ENCODE measurements around the gene RAPGEF5.

RAPGEF5 gene, protein sequence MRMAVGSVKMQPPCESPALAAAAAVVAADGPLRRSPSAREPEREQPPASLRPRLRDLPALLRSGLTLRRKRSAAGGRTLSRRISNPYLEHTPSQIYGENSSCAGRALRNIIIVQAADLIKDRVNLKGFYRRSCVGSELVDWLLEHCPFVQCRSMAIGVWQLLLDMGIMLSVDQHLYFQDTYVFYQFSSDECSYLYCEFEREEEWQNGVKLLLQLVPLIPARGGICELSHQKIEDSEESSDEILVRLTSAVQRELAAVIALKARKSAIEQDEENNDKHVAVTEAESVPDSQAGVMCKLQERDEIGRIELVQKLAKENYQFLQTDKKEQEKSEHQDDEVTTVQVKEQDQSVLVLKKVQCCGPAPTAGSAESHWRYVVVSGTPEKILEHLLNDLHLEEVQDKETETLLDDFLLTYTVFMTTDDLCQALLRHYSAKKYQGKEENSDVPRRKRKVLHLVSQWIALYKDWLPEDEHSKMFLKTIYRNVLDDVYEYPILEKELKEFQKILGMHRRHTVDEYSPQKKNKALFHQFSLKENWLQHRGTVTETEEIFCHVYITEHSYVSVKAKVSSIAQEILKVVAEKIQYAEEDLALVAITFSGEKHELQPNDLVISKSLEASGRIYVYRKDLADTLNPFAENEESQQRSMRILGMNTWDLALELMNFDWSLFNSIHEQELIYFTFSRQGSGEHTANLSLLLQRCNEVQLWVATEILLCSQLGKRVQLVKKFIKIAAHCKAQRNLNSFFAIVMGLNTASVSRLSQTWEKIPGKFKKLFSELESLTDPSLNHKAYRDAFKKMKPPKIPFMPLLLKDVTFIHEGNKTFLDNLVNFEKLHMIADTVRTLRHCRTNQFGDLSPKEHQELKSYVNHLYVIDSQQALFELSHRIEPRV

DNA sequence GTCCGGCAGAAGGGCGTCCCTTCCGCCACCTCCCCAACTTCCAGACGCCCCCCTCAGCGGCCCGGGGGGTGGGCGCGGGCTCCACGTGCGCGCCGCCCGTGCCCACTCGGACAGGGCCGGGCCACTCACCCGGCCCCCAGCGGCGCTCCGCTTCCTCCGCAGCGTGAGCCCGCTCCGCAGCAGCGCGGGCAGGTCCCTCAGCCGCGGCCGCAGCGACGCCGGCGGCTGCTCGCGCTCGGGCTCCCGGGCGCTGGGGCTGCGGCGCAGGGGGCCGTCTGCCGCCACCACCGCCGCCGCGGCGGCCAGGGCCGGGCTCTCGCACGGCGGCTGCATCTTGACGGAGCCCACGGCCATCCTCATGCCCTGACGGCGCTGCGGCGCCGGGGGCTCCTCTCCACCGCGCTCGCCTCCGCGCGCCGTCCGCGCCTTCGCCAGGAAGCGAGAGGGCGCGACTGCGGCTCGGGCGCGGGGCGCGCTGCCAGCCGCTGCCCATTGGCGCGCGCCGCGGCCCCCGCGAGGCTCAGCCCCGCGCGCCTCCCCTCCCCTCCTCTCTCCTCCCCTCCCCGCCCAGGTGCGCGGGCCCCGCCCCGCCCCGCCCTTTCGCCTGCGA is at the start of gene RAPGEF5:
Gene RAPGEF5 (minus strand): TSS at position 454 of the 610 bp plus-strand sequence. CDS start 94 bp downstream, at position 360.
- DNase-seq (ENCODE audit: low read depth): no peak

DNA sequence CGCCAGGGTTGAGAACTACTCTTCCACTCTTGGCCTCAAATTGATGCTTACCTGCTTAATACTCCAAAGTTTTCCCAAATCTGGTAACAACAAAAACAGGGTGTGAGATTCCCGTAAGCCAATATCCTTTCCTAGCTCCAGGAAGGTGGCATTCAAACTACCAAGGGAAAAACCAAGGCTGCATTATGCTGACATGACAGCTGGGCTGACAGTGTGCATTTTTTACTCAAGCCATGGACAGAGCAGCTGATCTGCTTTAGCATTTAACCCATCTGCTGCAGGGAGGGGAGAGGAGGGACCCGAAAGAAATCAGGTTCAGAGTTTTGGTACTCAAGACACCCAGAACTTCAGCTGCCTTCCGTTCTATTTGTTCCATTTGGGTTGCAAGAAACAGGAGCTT is 49.8 kb upstream of the RAPGEF5 start:
- DNase-seq (ENCODE audit: low read depth): no peak

DNA sequence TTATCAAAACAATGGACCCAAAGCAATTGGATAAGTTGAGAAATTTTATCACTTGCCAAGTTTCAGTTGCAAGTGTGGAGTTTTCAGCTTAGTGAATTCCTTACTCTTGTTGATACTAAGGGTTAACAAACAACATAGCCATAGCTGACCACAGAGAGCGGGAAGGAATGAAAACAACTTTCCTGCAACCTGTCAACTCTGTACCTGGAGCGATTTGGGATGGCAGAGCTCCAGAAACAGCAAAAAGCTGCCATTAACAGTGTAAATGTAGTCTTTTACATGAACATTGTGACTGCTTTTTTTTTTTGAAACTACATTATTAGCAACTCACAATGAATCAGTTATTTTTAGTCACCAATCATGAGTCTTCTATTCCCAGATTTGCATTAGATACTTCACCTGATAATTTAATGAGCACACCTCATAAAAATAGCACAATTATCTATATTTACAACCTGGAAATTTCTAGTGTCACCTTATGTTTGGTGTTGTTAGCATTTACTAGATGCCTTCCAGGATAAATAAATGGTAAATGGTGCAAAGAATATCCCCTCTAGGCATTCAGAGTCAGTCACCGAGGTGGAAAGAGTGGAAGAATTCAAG is 47.6 kb upstream of the RAPGEF5 start:
- DNase-seq (ENCODE audit: low read depth): no peak

DNA sequence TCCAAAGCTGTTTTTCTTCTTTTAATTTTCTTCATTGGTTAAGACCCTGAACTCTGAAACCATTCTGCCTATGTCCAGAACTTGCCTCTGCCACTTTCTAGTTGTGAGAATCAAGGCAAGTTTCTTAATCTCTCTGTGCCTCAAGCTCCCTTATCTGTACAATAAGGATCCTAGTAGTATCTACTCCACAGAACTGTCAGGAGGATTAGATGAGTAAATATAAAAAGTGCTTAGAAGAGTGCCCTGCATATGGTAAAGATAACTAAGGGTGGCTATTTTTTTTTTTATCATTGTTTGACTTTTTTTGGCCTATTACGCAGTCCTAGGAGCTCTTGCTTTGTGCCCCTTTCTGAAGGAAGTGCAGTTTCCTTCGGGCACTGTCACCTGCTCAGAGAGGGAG is 46.4 kb upstream of the RAPGEF5 start:
- no peak for DNase-seq (ENCODE audit: low read depth)

DNA sequence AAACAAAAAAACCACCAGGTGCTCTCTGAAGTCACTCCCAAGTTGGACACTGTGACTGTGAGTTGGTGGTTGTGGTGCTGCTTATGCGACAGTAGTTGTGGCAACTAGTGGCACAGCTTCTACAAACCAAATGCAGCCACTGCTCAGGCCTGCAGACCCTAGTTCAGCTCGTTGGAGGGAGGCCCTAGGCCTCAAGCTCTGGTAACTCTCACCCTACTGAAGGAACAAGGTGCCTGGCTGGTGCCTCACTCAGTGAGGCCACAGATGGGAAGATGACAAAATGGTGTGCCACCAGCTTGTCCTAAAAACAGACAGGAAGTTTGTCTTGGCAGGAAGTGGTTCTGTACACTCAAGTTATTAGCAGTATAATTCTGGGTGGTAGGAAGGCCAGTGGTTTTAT is 45.3 kb upstream of the RAPGEF5 start:
- DNase-seq (ENCODE audit: low read depth): no peak

DNA sequence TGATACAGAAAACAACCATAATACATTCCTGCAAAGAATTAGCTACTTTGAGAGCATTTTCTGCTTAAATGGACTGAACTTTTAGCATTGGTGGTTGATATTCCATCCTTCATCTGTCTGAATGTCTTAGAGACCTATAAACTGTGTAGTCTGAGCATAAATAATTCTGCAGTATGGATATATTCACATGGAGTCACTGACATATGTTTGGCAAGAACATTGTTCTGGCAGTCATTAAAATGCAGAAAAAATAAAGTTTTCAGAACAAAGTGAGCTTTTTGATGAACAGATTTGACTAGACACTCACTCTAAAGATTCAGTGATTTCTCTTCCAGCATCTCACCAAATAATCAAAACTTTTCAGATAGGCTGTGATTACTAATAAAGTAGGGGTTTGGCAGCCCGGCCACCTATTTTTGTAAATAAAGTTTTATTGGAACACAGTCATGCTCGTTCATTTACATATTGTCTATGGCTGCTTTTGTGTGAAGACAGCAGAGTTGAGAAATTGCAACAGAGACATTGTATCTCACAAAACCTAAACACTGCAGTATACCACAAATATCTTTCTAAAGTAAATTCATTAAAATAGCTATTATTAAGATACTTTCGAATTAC is 44.1 kb upstream of the RAPGEF5 start:
- DNase-seq (ENCODE audit: low read depth): no peak

DNA sequence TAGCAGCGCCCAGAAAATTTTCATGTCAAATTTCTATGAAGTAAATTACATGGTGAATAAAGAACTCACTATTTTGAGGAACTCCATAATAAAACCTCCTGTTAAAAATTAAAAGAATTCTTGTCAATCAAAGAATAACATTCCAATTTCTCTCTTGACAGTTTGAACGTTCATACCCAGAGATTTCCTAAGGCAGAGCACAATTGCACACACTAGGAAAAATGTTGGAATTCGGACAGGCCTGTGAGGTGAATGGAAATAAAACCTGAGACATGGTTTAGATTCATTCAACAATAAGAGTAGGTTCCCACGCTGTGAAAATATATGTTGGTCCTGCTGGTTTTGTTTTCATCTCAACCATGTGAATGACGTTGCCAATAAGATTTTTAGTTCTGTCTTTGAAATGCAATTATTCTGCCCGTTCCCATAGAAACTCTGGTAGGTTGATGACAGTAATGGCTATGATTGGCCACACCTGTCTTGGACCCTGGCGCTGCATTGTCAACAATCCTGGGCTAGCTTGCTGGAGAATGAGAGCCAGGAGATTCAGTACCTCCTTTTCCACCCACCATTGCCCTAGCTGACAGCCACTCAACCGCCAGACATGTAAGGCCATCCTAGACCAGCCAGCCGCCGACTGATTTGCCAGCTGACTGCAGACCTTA is 43.3 kb upstream of the RAPGEF5 start:
- no peak for DNase-seq (ENCODE audit: low read depth)

DNA sequence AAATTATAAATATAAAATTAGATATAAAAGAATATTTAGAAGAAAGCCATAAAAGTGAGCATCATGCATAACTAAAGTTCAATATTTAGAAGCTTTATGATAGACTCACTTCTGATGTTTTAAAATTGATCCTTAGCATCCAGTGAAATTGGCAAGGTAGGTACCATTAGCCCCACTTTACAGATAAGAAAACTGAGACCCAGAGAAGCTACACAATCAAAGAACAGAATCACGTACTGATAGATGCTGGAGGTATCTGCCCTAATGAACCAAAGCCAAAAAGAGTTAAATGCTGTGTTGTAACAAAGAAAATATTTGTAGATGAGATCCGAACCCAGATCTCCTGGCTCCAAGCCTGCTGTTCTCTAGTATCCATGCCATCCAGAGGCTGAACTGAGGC is 42.6 kb upstream of the RAPGEF5 start:
- no peak for DNase-seq (ENCODE audit: low read depth)

DNA sequence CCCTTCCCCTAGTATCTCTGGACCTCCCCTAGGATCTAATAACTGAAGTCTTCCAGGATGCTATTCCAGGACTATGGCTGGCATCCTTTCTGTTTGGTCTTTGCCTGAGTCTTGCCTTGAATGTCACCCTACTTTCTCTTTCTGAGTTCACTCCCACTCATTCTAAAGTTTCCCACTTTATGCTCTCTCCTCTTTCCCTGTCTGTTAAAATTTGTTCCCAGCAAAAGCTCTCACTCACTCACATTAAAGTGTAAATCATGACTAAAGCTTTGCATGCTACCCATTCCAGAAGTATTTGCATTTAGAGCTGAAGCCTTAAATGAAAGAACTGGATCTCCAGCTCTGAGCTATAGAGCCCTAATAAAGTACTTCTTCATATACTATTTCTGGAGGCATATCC is 42.1 kb upstream of the RAPGEF5 start:
- DNase-seq (ENCODE audit: low read depth): no peak

DNA sequence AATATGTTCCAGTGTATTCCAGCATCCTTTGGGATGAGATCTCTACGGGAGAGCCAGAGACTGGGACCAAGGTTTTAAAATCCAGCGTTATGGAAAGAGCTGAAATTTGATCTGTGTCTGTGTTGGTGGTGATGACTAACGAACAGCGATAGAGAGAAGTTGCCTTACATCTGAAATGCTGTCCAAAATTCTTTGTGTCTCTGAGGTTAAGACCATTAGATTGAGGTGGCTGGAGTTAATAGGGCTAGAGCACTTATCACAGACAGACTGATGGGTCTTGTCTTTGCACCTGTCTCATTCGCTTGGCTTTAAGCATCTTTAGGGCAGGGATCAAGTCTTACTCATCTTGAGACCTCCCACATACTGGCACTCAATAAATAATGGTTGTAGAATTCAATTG is 41.0 kb upstream of the RAPGEF5 start:
- DNase-seq (ENCODE audit: low read depth): no peak

DNA sequence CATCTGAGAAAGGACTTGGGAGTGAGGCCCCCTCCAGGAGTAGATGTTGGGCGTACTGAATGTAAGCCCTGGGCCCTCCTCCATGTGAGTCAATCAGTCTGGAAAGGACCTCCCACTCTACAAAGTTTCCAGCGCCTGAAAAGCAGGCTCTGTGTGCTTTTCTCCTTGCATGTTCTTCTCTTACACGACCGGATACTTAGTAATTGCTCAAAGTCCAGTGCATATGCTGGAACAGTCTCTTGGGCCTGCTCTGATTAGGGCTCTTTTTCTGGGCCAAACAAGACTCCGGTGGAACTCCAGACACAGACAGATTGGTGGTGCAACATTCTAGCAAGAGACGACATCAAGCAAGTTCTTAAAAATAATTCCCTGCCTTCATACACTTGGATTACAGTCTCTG is 38.3 kb upstream of the RAPGEF5 start:
- DNase-seq (ENCODE audit: low read depth): no peak

DNA sequence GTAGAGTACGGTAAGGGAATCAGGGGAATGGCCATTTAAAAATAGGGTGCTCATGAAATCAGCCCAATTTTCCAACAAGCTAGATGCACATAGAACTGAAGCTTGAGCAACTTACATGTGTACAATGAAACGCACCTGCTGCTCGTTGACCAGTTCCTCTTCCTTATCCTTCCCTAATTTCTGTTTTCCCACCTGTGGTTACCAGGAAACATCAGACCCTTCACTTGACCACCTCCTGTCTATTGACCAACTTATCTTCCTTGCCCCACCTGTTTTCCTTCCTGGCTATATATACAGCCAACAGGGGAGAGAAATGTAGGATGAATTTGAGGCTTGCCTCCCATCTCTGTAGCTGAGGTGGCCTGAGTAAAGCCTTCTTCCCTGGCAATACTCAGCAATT is 37.8 kb upstream of the RAPGEF5 start:
- no peak for DNase-seq (ENCODE audit: low read depth)

DNA sequence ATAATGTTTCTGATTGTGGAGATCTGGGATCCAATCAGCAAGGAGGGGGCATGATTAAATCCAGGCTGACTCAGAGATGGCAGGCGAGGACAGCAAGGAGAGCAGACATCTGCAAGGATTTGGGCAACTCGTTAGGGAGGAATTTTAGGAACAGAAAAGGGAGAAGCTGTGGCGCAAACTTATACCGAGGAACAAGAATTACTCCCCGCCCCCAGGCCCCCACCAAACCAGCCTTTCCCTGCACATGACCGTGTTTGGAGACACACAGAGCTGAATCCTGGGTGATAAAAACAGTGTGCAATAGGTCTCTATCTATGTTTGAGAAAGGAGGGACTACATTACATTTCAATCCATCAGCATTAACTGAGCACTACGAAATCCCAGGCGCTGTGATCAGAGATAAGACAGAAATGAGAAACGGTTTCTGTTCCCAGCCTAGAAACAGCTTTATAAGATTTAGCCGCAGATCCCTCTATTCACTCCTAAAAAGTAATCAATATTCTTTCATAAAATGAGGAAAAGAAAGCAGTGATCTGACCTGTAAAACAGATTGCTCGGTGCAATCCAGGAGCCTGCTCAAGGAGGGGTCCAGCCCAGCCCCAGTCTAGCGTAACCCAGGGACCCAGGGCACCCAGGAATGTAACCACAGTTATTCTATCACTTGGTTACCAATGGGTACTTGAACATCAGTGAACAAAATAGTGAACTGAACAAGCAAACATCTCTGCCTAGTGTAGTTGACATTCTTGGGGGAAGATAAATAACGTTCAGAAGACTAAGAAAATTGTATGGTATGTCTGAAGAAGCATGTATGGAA is 37.2 kb upstream of the RAPGEF5 start:
- peak; percentile 9 for DNase-seq (ENCODE audit: low read depth)

DNA sequence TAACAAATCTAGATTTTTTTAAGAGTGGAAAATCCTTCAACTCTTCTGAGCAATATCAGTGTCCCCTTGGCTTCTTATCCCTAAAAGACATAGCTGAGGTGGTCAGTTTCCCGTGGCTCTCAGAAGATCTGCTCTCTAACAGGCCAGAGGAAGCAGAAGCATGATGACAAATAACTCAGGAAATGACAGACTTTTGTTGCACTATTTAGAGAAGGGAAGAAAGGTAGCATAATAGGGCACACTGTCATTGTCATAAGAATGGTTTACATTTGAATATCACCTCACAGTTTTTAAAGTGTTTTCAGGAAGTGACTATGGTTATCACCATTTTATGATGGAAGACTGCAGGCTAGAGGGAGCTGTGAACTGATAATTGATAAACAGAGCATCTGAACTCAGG is 33.6 kb upstream of the RAPGEF5 start:
- no peak for DNase-seq (ENCODE audit: low read depth)

DNA sequence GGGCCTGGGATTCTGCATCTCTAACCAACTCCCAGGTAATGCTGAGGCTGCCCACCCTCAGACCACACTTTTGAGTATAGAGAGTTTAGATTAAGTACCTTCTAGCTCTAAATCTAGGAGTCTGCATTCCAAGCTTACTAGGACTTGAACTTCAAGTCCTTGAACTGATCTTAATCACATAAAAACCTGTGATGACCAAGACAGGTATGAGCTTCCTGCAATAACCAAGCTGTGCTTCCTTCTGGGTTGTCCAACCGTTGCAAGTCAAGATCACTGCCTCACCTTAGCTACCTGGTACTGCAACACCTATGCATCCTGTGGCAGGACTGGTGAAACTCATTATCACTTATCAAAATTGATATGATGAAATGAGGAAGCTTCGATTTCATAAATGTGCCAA is 32.9 kb upstream of the RAPGEF5 start:
- no peak for DNase-seq (ENCODE audit: low read depth)

DNA sequence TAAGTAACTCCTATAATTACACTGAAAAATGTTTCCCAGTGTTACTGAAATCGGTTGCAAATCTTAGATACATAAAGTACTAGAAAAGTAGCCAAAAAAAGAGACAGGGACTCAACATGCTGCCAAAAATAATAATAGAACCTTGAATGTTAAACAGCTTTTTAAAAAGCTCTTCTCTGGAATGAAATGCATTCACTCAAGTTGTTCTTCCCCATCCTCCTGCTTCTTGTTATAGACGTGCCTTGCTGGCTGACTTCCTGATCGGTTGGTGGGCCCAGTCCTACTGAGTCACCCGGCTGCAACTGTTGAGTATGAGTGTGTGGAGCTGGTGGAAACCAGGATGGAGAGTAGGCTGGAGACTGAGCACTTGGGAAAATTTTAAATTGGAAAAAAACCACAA is 30.6 kb upstream of the RAPGEF5 start:
- no peak for DNase-seq (ENCODE audit: low read depth)

DNA sequence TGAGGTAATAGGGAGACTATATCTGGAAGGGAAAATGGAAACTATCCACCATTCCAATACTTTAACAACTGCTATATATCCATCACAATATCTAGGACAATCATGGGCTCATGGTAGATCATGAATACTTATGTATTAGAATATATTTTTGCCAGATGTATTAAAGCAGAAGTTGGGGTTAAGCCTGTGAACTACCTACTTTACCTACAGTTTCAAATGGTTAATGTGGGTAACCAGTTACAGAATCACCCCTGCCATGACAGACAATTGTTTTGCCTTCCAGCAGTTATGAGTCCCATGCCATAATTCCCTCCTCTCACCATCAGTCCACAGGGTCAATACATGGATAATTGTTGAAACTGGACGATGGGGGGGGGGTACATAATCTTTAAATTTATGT is 29.9 kb upstream of the RAPGEF5 start:
- no peak for DNase-seq (ENCODE audit: low read depth)

DNA sequence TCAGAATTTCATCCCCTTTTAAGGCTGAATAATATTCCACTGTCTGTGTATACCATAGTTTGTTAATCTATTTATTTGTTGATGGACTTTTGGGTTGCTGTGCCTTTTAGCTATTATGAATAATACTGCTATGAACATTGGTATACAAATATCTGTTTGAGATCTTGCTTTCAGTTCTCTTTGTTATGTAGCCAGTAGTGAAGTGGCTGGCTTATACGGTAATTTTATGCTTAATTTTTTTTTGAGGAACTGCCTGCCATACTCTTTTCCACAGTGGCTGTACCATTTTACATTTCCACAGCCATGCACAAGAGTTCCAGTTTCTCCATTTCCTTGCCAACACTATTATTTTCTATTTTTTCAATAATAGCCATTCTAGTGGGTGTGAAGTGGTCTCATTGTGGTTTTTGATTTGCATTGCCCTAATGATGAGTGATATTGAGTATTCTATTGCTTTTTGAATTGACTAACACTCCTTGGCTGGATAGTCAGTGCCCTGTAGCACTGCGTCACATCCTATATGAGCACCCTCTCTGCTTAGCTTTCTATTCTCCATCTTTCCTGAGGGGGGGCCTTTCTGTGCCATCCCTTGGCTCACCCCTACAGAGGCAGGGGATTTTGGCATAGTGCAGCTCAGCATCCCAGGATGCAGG is 29.4 kb upstream of the RAPGEF5 start:
- no peak for DNase-seq (ENCODE audit: low read depth)

DNA sequence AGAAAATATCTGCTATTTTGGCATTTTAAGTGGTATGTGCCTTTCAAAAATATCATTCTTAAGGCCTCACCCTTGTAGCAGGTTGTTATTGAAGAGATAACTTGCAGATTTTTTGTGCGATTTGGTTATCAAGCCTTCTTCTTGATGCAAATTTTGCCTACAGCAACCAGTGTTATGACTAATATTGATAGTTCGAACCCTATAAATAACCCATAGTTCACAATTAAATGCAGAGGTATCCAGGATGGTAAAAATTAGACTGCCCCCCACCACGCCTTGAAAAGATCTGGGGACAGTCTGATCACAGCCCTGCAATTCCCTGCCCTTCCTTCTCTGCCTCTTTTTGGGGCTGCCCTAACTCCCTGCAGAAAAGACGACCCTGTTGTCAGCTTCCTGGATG is 28.4 kb upstream of the RAPGEF5 start:
- DNase-seq (ENCODE audit: low read depth): no peak

DNA sequence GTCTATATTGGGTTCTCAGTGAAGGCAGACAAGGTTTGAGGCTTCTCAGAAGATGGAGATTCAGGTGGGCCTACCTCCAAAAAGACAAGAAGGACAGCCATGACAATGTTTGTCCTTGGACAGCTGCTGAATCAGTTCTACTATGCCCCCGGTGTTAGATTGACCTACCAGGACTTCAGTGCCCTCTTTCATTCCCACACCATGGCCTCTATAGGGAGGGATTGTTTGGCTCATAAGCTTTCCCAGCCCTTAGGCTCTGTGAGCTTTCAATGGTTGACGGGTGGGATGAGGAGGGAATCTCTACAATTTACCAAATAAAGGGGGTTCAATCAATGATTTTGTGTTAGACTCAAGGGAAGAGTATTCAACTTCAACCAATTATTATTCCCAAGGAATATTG is 23.4 kb upstream of the RAPGEF5 start:
- no peak for DNase-seq (ENCODE audit: low read depth)
